Stimulated activated CD8-positive, alpha-beta memory T cell treated with anti-CD3 and anti-CD28 coated beads, Interleukin-15, amount 100 ng/mL, for 1 hour (primary cell): ENCODE results near the gene JAG1.
"Not testable (repeated sequence)": the region's sequence is repeated elsewhere in the genome, so short reads cannot be mapped to it uniquely, and the experiment has no call there.

Source experiments
- DNase-seq: peaks from one replicate; pipeline ENCODE4 v3.0.0-alpha.2; 2020; ENCODE audit warnings: low read depth

JAG1 gene

GRCh38 chr20:10637031-10637559 is 36.7 kb downstream of the JAG1 start:
- no peak for DNase-seq

DNA sequence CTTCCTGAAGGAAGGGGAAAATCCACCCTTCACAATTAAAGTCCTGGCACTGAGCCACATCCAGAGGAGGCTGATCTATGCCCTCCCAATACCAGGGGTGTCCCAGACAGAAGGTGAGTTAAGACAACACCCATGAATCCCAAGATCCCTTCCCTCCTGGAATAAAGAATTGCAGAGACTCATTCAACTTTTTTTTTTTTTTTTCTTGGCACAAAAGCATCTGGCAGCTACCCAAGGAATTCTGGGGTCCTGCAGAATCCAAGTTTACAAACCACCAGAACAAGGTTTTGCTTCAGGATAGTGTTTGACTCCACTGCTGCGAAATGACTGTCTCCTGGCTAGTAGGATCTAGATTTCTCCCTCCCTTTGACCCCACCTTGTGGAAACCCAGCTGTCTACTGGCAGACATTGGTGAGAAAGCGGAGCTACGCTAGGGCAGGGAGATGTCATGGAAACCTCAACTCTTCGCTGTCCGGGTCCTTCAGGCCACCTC is 37.4 kb downstream of the JAG1 start:
- no peak for DNase-seq

- DNase-seq = no peak
Observed at GRCh38 chr20:10635476-10636208, 38.2 kb downstream of the JAG1 start.

DNA sequence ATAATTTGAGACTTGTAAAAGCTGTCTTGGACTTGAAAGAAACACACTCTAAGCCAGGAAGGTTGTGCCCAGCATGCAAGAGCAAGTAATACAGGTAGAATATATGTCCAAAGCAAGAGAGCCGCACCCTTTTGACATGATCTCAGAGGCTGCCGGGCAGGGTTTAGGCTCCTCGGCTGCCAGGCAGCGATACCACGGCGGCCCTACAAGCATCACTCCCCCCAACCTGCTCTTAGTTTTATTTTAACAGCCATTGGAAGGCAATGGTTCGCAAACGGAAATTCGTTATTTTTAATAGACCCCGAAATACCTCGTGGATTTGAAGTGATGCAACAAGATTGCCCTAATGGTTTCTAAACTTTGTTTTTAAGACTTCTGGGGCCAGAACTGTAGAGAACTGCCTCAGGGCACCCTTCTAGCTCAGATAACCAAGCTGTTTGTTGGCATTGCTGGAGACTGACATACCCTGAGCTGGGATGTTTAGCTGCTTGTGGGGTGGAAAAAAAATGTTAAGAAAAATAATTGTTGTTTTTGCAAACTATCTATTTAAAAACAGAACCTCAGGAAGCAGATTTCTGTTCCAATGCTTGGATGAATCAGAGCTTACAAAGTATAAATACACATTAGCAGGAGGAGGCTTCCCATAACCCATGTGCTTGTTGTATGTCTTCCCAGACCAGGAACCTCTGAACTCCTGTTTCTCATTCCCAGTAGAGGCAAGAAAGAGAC is 39.0 kb downstream of the JAG1 start:
- DNase-seq = no peak

DNA sequence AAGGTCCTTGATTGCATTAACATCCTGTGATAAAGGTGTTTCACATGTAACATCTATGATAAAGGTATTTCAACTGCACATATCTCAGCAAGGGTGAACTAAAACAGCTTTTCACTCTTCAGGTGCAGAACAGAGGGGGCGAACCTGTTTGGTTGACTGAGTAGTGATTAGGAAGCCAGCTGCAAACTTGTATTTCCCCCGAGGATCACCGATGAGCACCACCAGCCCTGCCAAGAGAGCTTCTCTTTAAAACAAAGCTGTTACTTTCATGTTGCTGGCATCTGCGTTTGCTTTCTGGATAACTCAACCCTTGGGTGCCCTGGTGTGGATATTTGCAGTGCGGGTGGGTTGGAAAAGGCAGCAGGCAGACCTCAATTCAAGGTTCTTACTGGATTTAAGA is 39.6 kb downstream of the JAG1 start:
- no peak for DNase-seq

DNA sequence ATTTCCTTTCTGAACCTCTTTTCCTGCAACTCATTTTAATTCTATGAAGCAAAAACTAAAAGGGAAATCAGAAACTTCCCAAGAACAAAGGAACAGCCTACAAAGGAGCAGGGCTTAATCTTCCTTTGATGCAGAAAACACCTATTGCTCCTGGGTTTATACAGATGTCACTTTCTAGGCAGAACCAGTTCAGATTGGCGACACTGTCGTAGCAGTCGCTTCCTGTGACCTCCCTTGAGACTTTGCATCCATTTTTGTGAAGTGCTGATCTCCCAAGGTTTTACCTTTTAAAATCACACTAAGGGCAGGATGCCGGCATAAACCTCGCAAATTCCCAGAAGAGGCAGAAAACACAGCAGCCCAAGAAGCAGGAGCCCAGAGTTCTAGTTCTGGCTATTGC is 40.1 kb downstream of the JAG1 start:
- DNase-seq = no peak

GRCh38 chr20:10632721-10633509 is 40.9 kb downstream of the JAG1 start:
- no peak for DNase-seq

- DNase-seq = no peak
Observed at GRCh38 chr20:10631126-10631525, 42.7 kb downstream of the JAG1 start.

- no peak for DNase-seq
Observed at GRCh38 chr20:10629946-10630650, 43.7 kb downstream of the JAG1 start.

GRCh38 chr20:10626896-10627295 is 46.9 kb downstream of the JAG1 start:
- no peak for DNase-seq

GRCh38 chr20:10625641-10626040 is 48.2 kb downstream of the JAG1 start:
- DNase-seq = no peak

GRCh38 chr20:10622657-10623418 is 51.0 kb downstream of the JAG1 start:
- no peak for DNase-seq

DNA sequence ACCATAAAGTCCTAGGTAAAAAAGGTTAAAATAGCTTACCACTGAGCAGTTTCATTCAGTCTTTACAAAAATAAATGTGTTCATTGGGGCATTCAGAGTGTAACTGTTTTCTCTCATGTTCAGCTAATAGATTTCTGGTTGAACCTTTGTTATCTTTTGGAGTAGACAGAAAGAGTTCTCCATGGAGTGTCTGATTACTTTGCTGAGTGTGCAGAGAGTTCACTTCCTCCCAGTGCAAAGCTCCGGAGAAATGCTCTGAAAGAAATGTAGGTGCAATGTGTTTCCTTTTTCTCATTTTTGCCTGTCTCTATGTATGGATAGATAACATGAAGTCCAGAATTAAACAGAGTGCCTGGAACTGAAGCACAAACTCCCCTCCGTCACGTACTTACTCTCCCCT is 52.6 kb downstream of the JAG1 start:
- DNase-seq = no peak

- no peak for DNase-seq
Observed at GRCh38 chr20:10619427-10619826, 54.4 kb downstream of the JAG1 start.

GRCh38 chr20:10618611-10619245 is 55.1 kb downstream of the JAG1 start:
- no peak for DNase-seq

DNA sequence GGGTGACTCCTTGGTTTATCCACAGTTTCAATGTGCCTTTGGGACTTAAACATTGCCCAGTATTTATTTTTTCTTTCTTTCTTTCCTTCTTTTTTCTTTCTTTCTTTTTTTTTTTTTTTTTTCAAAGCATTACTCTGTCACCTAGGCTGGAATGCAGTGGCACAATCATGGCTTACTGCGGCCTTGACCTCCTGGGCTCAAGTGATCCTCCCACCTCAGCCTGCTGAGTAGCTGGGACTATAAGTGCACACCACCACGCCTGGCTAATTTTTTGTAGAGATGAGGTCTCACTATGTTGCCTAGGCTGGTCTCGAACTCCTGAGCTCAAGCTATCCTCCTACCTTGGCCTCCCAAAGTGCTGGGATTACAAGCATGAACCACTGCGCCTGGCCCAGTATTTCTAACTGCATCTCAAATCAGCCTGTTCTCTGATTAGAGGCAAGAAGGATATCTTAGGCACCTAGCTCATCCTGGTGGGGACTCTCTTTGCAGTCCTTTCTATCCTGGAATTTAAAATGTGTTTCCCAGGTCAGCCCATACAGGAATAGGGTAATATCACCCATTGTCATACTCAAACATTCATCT is 56.2 kb downstream of the JAG1 start:
- not testable (repeated sequence) for DNase-seq

GRCh38 chr20:10616212-10616611 is 57.6 kb downstream of the JAG1 start:
- DNase-seq = no peak

DNA sequence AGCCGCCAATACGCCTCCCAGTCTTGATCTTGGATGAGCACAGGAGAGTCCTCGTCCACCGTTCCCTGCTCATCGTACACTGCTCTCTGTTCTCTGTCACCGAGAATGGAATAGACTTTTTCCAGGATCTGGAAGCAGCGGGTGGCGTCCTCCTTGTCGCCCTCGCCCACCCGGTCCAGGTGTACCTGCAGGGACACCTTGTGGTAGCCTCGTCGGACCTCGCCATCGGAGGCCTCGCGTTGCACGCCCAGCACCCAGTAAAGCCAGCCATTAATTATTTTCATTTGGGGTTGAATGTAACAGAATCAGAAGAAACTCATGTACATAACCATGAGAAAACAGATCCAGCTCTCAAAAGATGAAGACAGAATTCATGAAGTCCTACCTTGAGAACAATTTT is 59.9 kb downstream of the JAG1 start:
- DNase-seq = no peak

DNA sequence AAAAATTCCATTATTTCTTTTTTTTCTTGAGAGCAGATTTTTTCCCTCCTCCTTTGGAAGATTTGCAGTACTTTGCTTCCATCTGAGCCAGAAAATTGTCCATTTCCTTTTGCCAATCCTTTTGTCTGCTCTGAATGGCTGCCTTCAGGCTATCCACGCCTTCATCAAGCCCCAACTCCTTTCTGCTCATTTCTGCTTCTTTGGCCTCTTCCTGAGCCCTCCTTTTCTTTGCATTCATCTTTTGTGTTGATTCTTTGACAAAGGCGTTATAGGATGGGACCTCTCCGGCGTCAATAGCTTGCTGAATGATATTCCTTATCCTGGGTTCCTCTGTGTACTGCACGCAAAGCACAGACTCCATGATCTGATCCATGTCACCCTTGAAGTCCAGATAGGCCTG is 60.4 kb downstream of the JAG1 start:
- not testable (repeated sequence) for DNase-seq

DNA sequence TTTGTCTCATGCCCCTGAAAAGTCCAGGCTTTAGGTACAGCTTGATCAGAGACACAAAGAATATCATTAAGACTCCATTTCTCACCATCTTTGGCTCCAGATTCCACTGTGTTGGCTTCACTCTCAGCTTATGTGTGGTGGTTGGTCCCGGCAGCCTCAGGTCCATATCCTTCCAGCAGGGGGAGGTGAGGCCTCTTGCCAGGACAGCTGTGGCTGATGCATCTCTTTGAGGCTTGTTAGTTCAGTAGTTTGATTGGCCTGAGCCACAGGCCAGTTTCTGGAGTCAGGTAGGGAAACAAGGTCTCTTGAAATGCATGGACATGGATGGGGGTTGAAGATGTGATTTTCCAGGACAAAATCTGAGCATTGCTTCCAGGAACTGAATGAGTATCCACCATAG is 62.4 kb downstream of the JAG1 start:
- no peak for DNase-seq
